Peyer's patch (tissue), 4 donors: ENCODE measurements around the gene RAB3B.

ENCODE experiments used
- CTCF ChIP-seq, 6 experiments: fragments of 450-650 bp in 4 of 6; fragments of 200-600 bp in 2 of 6; sonication (generic) in 1 of 6; IDR thresholded peaks; one replicate each; pipeline ENCODE4 v1.5.1; 2017 to 2019; ENCODE audit warnings: antibody characterized with exemption in 6 of 6, mild to moderate bottlenecking in 3 of 6, moderate library complexity in 1 of 6
- POLR2A ChIP-seq, 2 donors: fragments of 450-650 bp; IDR thresholded peaks; one replicate each; pipeline ENCODE4 v1.5.1; 2017; ENCODE audit warnings: antibody characterized with exemption in 2 of 2, mild to moderate bottlenecking in 2 of 2, moderate library complexity in 2 of 2

GRCh38 chr1:51898090-51898734 lies 92.3 kb downstream of the RAB3B start:
- TF ChIP-seq CTCF (IDR thresholded peaks at IDR 0.05): no peak
- TF ChIP-seq POLR2A (IDR thresholded peaks at IDR 0.05): no peak
